CD4-positive, alpha-beta T cell (primary cell): ENCODE data around the gene PLPPR3. TPM values are rescaled to one million over a fixed set of nuclear protein-coding genes. Genes with fewer than 3 reads are reported as not detected.
A peak's percentile ranks its signal among the peaks of the same experiment; 100 is the strongest.

Source experiments
- ATAC-seq: fragments of 200-7000 bp; cut with Tn5 transposase; one replicate; pipeline ENCODE4 v1.10.0; 2022; ENCODE audit warnings: mild to moderate bottlenecking; ENCODE audit not compliant: poor library complexity
- CTCF ChIA-PET: fragments of 350-600 bp; sonication (Branson Sonifier 250); formaldehyde crosslinking; loops from one replicate; lab custom pipeline; 2021; ENCODE audit warnings: antibody characterized with exemption, inconsistent platforms; lab: Charles Lee
- POLR2A ChIA-PET: fragments of 350-600 bp; sonication (Branson Sonifier 250); formaldehyde crosslinking; loops from one replicate; lab custom pipeline; 2021; ENCODE audit warnings: antibody characterized with exemption, inconsistent platforms; lab: Charles Lee
- DNase-seq, 14 experiments: peaks; one replicate each; pipeline ENCODE4 v3.0.0-alpha.2; 2013 to 2020; ENCODE audit warnings: mixed read lengths in 2 of 14
- H3K27ac ChIP-seq, 2 donors: one replicate each; pipeline versions ENCODE4 v1.5.1 to v1.7.0; 2013; ENCODE audit warnings: low read length in 2 of 2, low read depth in 1 of 2, mild to moderate bottlenecking in 1 of 2
- H3K27me3 ChIP-seq, 2 experiments: 1 replicate in 1 of 2; 2 replicates in 1 of 2; pipeline versions ENCODE4 v1.6.1 to v1.7.0; 2013; ENCODE audit warnings: low read length in 2 of 2, control low read depth in 1 of 2, mild to moderate bottlenecking in 1 of 2, moderate library complexity in 1 of 2; ENCODE audit not compliant: insufficient read depth in 2 of 2, control insufficient read depth in 1 of 2
- H3K36me3 ChIP-seq: one replicate; pipeline ENCODE4 v1.6.1; 2013; ENCODE audit warnings: low read length, control low read depth; ENCODE audit not compliant: insufficient read depth
- H3K4me1 ChIP-seq: one replicate; pipeline ENCODE4 v1.6.1; 2013; ENCODE audit warnings: low read length, control low read depth; ENCODE audit not compliant: insufficient read depth
- H3K4me3 ChIP-seq: one replicate; pipeline ENCODE4 v1.5.1; 2013; ENCODE audit warnings: mild to moderate bottlenecking, low read length, moderate library complexity
- H3K9me3 ChIP-seq, 2 experiments: 1 replicate in 1 of 2; 2 replicates in 1 of 2; pipeline versions ENCODE4 v1.6.1 to v1.7.0; 2013; ENCODE audit warnings: low read length in 2 of 2, mild to moderate bottlenecking in 2 of 2, control low read depth in 1 of 2, moderate library complexity in 1 of 2; ENCODE audit not compliant: control insufficient read depth in 1 of 2, insufficient read depth in 1 of 2
- H3K27ac Mint-ChIP-seq: one replicate; pipeline ENCODE4 v1.8.0; 2020; ENCODE audit warnings: mixed read lengths
- H3K27me3 Mint-ChIP-seq: one replicate; pipeline ENCODE4 v1.8.0; 2021; ENCODE audit warnings: mixed read lengths
- H3K36me3 Mint-ChIP-seq: one replicate; pipeline ENCODE4 v1.8.0; 2021; ENCODE audit warnings: low read depth, mixed read lengths
- H3K4me1 Mint-ChIP-seq: one replicate; pipeline ENCODE4 v1.8.0; 2021; ENCODE audit warnings: low read depth, mixed read lengths
- H3K4me3 Mint-ChIP-seq: one replicate; pipeline ENCODE4 v1.8.0; 2020; ENCODE audit warnings: mild to moderate bottlenecking, mixed read lengths
- H3K9me3 Mint-ChIP-seq: one replicate; pipeline ENCODE4 v1.8.0; 2020; ENCODE audit warnings: mixed read lengths
- intact Hi-C, 2 experiments: fragments of 100-400 bp; cut with DNase I in 1 of 2; cut with micrococcal nuclease in 1 of 2; formaldehyde crosslinking; loops; one replicate each; pipeline versions ENCODE4 v1.15.1 to v1.9.0; 2023 to 2025; cut with DNase I, micrococcal nuclease
- total RNA-seq, 174 experiments: library from RNA in 2 of 174; stranded (reverse) in 2 of 174; gene quantifications; one replicate each; pipeline ENCODE4 v1.2.3 and lab custom pipeline; 2021 to 2026
- TF ChIP-seq, protein P1 (sequence below): fragments of 200-600 bp; IDR thresholded peaks from one replicate; pipeline ENCODE4 v1.8.0; 2022; ENCODE audit warnings: antibody characterized with exemption, mild to moderate bottlenecking

PLPPR3 gene
- total RNA-seq, 2 experiments from 2014 or later = not detected

DNA sequence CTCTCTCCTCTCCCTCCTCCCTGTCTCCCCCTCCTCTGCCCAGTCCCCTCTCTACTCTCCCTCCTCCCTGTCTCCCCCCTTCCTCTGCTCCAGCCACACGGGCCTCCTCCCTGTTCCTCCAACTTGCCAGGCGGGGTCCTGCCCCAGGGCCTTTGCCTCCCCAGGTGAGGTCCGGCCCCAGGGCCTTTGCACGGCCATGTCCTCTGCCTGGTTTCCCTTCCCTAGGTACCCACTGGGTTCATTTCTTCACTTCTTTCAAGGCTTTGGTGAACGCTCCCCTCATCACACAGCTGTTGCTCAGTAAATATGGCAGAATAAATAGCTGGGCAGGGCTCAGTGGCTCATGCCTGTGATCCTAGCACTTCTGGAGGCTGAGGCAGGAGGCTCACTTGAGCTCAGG is 49.7 kb downstream of the PLPPR3 start:
- Histone ChIP-seq H3K9me3 (no peaks in the 10 kb centered on the region), H3K27me3 (no peaks in the 10 kb centered on the region), H3K27ac (no peak overlapping the region), H3K36me3 (no peaks in the 10 kb centered on the region), H3K4me3 (no peak overlapping the region), H3K4me1 (no peaks in the 10 kb centered on the region)
- DNase-seq (peak in 1 of 14 experiments; percentile 31), ATAC-seq (no peak)
- ChIA-PET CTCF (no interaction called here), POLR2A (no interaction called here)
- no peaks in the 10 kb centered on the region for H3K36me3 Mint-ChIP-seq
- no peak overlapping the region for H3K4me3 Mint-ChIP-seq
- H3K4me1 Mint-ChIP-seq = peaks cover 4% of the 10 kb centered on the region
- intact Hi-C loops = loop anchor here in 1 of 2 experiments (5.0 kb wide), 1 partner anchor 90 kb away; no protein-coding TSS in a partner anchor
- no peak overlapping the region for H3K27ac Mint-ChIP-seq
- no peaks in the 10 kb centered on the region for H3K9me3 Mint-ChIP-seq
- peaks cover 9% of the 10 kb centered on the region for H3K27me3 Mint-ChIP-seq
- TF ChIP-seq, protein P1, sequence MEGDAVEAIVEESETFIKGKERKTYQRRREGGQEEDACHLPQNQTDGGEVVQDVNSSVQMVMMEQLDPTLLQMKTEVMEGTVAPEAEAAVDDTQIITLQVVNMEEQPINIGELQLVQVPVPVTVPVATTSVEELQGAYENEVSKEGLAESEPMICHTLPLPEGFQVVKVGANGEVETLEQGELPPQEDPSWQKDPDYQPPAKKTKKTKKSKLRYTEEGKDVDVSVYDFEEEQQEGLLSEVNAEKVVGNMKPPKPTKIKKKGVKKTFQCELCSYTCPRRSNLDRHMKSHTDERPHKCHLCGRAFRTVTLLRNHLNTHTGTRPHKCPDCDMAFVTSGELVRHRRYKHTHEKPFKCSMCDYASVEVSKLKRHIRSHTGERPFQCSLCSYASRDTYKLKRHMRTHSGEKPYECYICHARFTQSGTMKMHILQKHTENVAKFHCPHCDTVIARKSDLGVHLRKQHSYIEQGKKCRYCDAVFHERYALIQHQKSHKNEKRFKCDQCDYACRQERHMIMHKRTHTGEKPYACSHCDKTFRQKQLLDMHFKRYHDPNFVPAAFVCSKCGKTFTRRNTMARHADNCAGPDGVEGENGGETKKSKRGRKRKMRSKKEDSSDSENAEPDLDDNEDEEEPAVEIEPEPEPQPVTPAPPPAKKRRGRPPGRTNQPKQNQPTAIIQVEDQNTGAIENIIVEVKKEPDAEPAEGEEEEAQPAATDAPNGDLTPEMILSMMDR = no peak

DNA sequence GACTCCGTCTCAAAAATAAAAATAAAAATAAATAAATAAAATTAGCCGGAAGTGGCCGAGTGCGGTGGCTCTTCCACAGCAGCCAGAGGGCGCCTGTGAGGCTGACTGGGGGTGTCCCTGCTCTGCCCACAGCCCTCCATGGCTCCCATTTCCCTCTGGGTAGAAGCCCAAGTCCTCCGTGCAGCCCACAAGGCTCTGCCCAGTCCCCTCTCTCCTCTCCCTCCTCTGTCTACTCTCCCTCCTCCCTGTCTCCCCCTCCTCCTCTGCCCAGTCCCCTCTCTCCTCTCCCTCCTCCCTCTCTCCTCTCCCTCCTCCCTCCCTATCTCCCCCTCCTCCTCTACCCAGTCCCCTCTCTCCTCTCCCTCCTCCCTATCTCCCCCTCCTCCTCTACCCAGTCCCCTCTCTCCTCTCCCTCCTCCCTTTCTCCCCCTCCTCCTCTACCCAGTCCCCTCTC is 50.4 kb downstream of the PLPPR3 start:
- POLR2A ChIA-PET = no interaction called here
- no peaks in the 10 kb centered on the region for H3K36me3 ChIP-seq
- H3K4me3 ChIP-seq = no peak overlapping the region
- Mint-ChIP-seq H3K4me1 (peaks cover 4% of the 10 kb centered on the region), H3K27me3 (peaks cover 9% of the 10 kb centered on the region), H3K4me3 (no peak overlapping the region), H3K9me3 (no peaks in the 10 kb centered on the region), H3K36me3 (no peaks in the 10 kb centered on the region), H3K27ac (no peak overlapping the region)
- intact Hi-C loops = loop anchor here in 1 of 2 experiments (2.0 to 5.0 kb wide), 2 partner anchors 91 to 211 kb away; no protein-coding TSS in a partner anchor
- CTCF ChIA-PET = no interaction called here
- ATAC-seq (peak; percentile 56), DNase-seq (peak in 5 of 14 experiments; percentile 13 to 69 (median 31))
- no peaks in the 10 kb centered on the region for H3K4me1 ChIP-seq
- TF ChIP-seq, protein P1 = no peak
- H3K9me3 ChIP-seq = no peaks in the 10 kb centered on the region
- no peak overlapping the region for H3K27ac ChIP-seq
- H3K27me3 ChIP-seq = no peaks in the 10 kb centered on the region

DNA sequence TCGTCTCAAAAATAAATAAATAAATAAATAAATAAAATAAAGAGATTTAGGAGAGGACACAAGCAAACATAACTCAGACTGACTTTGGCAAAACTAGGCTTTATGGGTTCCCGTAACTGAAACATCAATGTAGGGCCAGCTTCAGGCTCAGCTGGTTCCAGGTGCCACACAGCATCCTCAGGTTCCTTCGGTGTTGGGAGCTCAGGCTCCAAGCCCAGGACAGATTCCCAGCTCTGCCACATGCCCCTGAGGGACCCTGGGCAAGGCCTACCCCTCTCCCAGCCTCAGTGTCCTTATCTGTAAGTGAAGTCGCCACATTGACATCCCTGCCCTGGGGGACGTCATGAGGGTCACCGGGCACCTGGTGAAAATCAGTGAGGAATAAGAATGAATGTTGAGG is 52.1 kb downstream of the PLPPR3 start:
- ChIA-PET POLR2A (no interaction called here), CTCF (interaction anchor here (0.6 to 1.4 kb wide), 7 partner anchors 14 to 430 kb away, joined by 3 to 5 read pairs (median 3); no protein-coding TSS in a partner anchor)
- Mint-ChIP-seq H3K36me3 (no peaks in the 10 kb centered on the region), H3K9me3 (no peaks in the 10 kb centered on the region), H3K27me3 (peaks cover 9% of the 10 kb centered on the region), H3K27ac (no peak overlapping the region), H3K4me3 (no peak overlapping the region), H3K4me1 (peaks cover 4% of the 10 kb centered on the region)
- Histone ChIP-seq H3K36me3 (no peaks in the 10 kb centered on the region), H3K9me3 (no peaks in the 10 kb centered on the region), H3K27me3 (no peaks in the 10 kb centered on the region), H3K4me1 (no peaks in the 10 kb centered on the region), H3K4me3 (no peak overlapping the region), H3K27ac (no peak overlapping the region)
- DNase-seq (peak in 1 of 14 experiments; percentile 27), ATAC-seq (no peak)
- intact Hi-C loops = loop anchor here (1.0 to 5.0 kb wide), 7 partner anchors 88 to 232 kb away; no protein-coding TSS in a partner anchor
- TF ChIP-seq, protein P1 = no peak
